Choroid plexus epithelial cell (primary cell): ENCODE data around the gene PHF19.

Source experiments
- DNase-seq: peaks from one replicate; pipeline ENCODE4 v3.0.0-alpha.2; 2010; ENCODE audit warnings: low read depth
- H3K4me3 ChIP-seq: 2 replicates; pipeline ENCODE4 v1.5.1; 2011; ENCODE audit warnings: low read depth, mild to moderate bottlenecking, control low read depth, low read length, moderate library complexity
- CTCF ChIP-seq: conservative IDR thresholded peaks from 2 replicates; pipeline ENCODE4 v1.5.1; 2011; ENCODE audit warnings: low read depth, mild to moderate bottlenecking, control low read depth, inconsistent platforms, low read length, moderate library complexity

The PHF19 gene

GRCh38 chr9:120904061-120904977 lies 27.3 kb upstream of the PHF19 start:
- TF ChIP-seq CTCF = no peak
- DNase-seq = no peak
- no peak overlapping the region for H3K4me3 ChIP-seq

- no peak for TF ChIP-seq CTCF
- DNase-seq = no peak
- H3K4me3 ChIP-seq = no peak overlapping the region
Measured at GRCh38 chr9:120902569-120903535, 25.9 kb upstream of the PHF19 start.

GRCh38 chr9:120901755-120902568 lies 25.0 kb upstream of the PHF19 start:
- no peak for DNase-seq
- no peak overlapping the region for H3K4me3 ChIP-seq
- no peak for TF ChIP-seq CTCF

- DNase-seq = no peak
- no peak overlapping the region for H3K4me3 ChIP-seq
- no peak for TF ChIP-seq CTCF
Measured at GRCh38 chr9:120900824-120901223, 23.8 kb upstream of the PHF19 start.

- no peak for TF ChIP-seq CTCF
Measured at GRCh38 chr9:120899490-120900068, 22.6 kb upstream of the PHF19 start.

GRCh38 chr9:120898396-120898795 lies 21.4 kb upstream of the PHF19 start:
- TF ChIP-seq CTCF = no peak
- DNase-seq = no peak
- no peak overlapping the region for H3K4me3 ChIP-seq

More at GRCh38 chr9:120899490-120900068, 22.6 kb upstream of the PHF19 start:
- DNase-seq = no peak
- H3K4me3 ChIP-seq = no peak overlapping the region
